HG02973 (cell line): ENCODE measurements around the gene PI4K2A.
A peak's percentile ranks its signal among the peaks of the same experiment; 100 is the strongest.
"Not testable (repeated sequence)": the region's sequence is repeated elsewhere in the genome, so short reads cannot be mapped to it uniquely, and the experiment has no call there.

Experiments
- ATAC-seq: cut with Tn5 transposase; IDR thresholded peaks from one replicate; pipeline ENCODE4 v1.9.1; 2021; ENCODE audit warnings: moderate library complexity; ENCODE audit not compliant: unreplicated experiment

The PI4K2A gene

DNA sequence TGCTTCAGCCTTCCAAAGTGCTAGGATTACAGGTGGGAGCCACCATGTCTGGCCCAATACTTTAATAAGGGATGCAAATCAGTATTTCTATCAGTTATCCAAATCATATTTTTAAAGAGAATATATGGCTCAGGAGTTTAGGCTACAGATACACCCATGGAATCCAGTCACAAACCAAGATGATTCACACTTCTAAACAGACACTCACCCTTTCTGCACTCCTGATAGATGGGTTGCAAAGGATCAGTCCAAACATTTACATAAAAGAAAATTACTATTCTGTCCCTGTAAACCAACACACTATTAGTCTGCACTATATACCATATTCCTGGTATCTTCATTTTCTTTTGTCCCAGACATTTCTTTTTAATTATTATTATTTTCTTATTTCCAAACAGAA, 9.4 kb upstream of the PI4K2A start:
- ATAC-seq = no peak

- peak; percentile 97 for ATAC-seq
Measured at GRCh38 chr10:97632949-97633884, 7.3 kb upstream of the PI4K2A start, which contains the start of gene MORN4. Gene MORN4, minus strand, starts transcription at chr10:97633500. Its CDS starts 13,847 bp downstream, at chr10:97619653.

DNA sequence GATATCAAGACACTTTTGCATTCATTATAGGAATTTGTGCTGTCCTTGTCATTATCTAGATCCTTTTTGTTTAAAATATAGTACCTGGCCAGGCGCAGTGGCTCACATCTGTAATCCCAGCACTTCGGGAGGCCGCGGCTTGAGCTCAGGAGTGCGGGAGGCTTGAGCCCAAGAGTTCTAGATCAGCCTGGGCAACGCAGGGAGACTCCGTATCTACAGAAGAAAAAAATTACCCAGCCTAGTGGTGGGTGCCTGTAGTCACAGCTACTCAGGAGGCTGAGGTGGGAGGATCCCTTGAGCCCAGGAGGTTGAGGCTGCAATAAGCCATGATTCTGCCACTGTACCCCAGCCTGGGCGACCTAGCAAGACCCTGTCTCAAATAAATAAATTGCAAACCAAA, 6.5 kb upstream of the PI4K2A start:
- no peak for ATAC-seq

- ATAC-seq = no peak
Measured at GRCh38 chr10:97635577-97635976, 4.9 kb upstream of the PI4K2A start.

DNA sequence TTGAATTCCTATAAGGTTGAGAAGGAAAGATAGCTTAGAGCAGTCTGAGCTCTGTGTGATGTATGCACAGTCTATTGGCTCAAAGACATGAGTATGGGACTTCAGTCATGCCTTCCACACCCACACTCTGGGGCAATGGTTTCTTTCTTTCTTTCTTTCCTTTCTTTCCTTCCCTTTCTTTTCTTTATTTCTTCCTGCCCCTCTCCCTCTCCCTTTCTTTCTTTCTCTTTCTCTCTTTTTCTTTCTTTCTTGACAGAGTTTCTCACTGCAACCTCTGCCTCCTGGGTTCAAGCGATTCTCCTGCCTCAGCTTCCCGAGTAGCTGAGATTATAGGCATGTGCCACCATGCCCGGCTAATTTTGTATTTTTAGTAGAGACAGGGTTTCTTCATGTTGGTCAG, 1.4 kb upstream of the PI4K2A start:
- ATAC-seq = not testable (repeated sequence)

DNA sequence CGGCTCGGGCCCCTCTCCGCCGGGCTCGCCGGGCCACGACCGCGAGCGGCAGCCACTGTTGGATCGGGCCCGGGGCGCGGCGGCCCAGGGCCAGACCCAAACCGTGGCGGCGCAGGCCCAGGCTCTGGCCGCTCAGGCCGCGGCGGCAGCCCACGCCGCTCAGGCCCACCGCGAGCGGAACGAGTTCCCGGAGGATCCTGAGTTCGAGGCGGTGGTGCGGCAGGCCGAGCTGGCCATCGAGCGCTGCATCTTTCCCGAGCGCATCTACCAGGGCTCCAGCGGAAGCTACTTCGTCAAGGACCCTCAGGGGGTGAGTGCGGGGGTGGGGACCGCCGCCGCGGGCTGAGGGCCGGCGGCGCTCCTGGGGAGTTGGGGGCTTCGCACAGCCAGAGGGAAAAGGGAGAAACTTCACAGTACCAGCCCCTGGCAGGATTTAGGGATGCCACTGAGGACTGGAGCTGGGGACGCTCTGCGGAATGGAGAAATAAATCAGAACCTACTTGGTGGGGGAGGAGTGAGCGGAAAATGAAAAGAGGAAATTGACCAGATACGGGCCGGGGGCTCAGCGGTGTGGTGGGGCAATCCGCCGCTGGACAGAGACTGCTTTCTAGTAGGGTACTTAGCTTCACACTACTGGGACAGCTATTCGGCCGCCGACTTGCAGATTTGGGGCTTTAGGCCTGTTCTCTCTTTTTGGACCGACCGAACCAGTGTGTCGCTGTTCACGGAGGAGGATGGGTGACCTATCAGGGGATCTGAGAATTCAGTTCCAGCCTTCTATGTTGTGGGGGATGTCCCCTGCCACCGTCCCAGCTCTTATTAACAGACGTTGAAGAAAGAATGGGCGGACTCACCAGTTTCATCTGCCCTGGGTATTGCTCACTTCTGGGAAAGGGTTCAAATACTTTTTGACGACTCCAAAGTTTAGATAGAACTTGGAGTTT, 669 bp downstream of the PI4K2A start:
- peak; percentile 23 for ATAC-seq

DNA sequence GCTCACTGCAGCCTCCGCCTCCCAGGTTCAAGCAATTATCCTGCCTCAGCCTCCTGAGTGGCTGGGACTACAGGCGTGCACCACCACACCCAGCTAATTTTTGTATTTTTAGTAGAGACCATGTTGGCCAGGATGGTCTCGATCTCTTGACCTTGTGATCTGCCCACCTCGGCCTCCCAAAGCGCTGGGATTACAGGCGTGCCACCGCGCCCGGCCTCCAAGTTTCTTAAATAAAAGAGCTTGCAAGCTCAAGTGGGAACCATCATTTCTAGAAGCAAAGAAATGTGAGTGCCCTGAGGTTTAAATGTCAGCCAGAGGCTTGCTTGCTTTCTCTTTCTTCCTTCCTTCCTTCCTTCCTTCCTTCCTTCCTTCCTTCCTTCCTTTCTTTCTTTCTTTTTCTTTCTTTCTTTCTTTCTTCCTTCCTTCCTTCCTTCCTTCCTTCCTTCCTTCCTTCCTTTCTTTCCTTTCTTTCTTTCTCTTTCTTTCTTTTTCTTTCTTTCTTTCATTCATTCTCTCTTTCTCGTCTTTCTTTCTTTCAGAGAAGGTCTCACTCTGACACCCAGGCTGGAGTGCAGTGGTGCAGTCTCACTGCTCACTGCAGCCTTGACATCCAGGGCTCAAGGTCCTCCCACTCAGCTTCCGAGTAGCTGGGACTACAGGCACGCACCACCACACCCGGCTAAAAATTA, 2.1 kb downstream of the PI4K2A start:
- not testable (repeated sequence) for ATAC-seq

DNA sequence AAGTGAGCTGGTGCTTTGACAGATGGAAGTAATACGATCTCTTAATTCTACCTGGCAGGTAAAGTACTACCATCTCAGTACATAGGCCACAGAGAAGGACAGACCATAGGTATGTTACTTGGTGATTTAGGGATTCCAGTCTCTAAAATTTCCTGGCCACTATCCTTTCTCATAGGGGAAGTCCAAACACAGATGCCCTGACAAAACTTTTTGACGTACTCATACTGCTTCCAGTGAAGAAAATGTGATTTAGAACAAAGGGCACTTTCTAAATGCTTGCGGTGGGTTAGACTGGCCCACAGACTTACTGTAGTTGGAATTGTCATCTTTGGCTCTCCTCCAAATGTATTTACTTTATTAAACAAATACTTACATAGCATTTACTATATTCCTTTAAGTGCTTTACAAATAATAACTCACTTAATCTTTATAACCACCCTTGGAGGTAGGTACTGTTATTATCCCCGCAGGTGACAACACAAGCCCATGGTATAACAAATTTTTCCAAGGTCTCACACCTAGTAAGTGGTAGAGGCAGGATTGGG, 3.0 kb downstream of the PI4K2A start:
- no peak for ATAC-seq

- no peak for ATAC-seq
Measured at GRCh38 chr10:97644936-97645335, 4.5 kb downstream of the PI4K2A start.

DNA sequence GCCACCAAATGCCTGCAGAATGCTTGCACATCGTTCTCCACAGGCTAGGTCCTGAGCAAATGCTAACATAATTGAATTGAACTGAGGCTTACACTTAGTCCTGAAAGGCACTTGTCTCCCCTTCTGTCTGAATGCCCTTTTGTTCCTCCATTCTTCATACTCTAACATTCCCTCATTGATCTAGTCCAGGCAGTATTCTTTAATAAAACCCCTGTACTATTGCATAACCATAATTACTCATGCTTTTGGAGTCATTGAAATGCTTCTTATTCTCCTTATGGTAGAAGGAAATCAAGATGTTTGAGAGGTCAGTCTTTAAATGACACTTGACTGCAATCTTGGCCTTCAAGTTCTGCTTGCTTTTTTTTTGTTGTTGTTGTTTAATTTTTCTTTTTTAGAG, 7.1 kb downstream of the PI4K2A start:
- no peak for ATAC-seq

GRCh38 chr10:97648562-97649404, 8.3 kb downstream of the PI4K2A start:
- ATAC-seq = peak; percentile 91

DNA sequence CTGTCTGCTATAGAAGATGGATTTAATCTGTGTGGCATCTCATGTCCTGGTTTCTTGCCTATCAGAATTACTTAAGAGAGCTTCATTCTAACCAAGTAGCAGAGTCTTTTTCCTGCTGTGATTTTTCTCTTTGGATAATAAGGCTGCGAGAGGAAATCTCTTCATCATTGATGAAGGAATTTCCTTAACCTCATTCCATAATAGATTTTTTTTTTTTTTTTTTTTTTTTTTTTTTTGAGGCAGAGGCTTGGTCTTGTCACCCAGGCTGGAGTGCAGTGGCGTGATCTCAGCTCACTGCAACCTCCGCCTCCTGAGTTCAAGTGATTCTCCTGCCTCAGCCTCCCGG, 8.9 kb downstream of the PI4K2A start:
- not testable (repeated sequence) for ATAC-seq

- no peak for ATAC-seq
Measured at GRCh38 chr10:97650726-97651125, 10.3 kb downstream of the PI4K2A start.

DNA sequence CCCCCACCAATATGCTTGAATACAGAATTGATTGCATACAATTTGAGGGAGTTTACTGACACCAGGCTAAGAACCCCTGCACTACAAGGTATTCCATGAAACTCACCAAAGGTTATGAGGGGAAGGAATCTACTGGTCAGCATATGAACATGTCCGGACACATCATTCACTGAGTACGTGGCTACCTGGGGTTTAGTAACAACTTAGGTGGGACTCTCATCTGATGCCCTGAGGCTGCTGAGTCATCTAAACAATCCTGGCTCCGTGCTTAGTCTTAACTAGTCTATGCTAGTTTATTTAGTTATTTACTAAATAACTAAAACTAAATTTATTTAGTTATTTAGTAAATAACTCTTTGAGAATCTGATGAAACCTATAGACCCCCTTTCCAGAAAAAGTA, 11.3 kb downstream of the PI4K2A start:
- ATAC-seq = no peak

DNA sequence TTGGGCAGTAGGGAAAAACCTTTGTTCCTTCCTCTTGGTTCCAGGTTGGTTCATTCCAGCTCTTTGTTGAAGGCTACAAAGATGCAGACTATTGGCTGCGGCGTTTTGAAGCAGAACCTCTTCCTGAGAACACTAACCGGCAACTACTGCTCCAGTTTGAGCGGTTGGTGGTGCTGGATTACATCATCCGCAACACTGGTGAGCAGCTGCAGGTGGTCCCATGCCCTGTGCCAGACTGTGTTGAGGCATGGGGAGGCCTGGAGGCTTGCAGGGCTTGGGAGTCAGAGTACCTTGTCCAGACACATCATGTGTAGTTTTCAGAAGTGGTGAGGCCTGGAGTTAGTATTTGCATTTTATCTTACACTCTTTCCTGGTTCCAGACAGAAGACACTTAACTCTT, 16.3 kb downstream of the PI4K2A start:
- ATAC-seq = no peak

- no peak for ATAC-seq
Measured at GRCh38 chr10:97659589-97659988, 19.1 kb downstream of the PI4K2A start.

DNA sequence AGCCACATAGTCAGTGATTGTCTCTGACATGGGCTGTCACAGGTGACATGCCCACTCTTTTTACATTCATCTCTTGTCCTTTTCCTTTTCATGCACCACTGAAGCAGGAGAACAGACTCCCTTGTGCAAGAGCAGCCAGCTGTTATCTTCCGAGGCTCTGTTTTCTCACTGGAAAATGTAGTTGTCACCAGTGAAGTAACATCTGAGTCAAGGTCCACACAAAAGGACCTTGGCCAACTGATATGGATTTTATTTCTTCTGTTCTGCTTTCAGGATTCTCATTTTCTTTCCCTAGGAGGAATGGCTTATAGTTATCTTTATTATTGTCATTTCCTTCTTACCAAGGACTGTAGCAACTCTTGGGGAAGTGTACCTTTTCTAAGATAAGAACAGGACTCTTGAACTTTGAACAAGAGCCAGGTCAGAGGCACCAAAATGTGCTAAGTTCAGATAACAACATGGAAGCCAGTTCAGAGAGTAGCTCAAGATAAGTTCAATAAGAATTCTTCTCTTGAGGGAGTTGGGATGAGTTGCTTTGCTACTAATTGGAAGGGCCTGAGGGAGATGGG, 23.9 kb downstream of the PI4K2A start:
- ATAC-seq = no peak

GRCh38 chr10:97666992-97667391, 26.5 kb downstream of the PI4K2A start:
- ATAC-seq = no peak

- ATAC-seq = no peak
Measured at GRCh38 chr10:97667463-97667862, 27.0 kb downstream of the PI4K2A start.

DNA sequence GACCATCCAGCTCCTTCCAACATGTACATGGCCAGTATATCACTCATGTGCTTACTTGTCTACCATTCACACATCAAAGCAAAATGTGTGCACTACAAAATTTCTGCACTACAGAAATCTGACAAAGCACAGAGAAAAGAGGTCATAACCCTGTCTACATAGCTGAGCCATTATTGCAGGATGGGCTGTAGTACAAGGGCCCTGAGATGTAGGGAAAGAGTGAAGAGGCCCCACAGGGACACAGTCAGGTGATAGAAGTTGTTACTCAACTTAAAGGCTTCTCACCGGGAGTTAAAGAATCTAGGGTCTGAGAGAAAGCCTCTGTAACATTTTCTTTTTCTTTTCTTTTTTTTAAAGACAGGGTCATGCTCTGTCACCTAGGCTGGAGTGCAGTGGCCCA, 29.1 kb downstream of the PI4K2A start:
- ATAC-seq = no peak
